CD4-positive, alpha-beta T cell treated with Interferon gamma for 1 hour (primary cell): ENCODE results near the gene RANBP17.
"Not testable (repeated sequence)": the region's sequence is repeated elsewhere in the genome, so short reads cannot be mapped to it uniquely, and the experiment has no call there.

Experiments
- DNase-seq: peaks from one replicate; pipeline ENCODE4 v3.0.0-alpha.2; 2020

The RANBP17 gene

GRCh38 chr5:170960567-170960966 lies 98.7 kb downstream of the RANBP17 start:
- DNase-seq: no peak

DNA sequence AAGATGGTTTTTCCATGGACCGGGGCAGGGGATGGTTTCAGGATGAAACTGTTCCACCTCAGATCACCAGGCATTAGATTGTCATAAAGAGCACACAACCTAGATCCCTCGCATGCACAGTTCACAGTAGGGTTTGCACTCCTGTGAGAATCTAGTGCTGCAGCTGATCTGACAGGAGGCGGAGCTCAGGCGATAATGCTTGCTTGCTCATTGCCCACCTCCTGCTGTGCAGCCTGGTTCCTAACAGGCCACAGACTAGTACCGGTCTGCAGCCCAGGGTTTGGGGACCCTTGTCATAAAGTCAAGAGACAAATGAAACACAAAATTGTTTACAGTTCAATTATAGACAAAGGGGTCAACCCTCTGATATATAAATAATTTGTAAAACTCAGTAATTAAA lies 101.7 kb downstream of the RANBP17 start:
- no peak for DNase-seq

DNA sequence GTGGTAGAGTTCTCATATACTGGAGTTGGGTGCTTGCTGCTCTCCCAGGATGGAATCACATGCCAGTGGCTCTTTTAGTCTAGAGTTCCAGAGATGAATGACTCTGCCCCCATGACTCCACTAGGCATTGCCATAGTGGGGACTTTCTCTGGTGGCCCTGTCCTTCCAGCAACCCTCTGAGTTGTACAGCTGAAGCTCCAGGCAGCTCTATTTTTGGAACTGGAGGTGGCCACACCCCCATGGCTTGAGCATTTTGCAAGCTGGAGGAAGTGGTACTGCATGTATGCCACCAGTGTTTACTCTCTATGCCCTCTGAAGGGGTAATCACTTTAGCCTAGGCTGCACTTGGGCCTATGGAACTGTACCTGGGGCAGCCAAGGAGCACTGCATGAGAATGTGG lies 112.6 kb downstream of the RANBP17 start:
- no peak for DNase-seq

GRCh38 chr5:170980261-170980660 lies 118.4 kb downstream of the RANBP17 start:
- DNase-seq: not testable (repeated sequence)

DNA sequence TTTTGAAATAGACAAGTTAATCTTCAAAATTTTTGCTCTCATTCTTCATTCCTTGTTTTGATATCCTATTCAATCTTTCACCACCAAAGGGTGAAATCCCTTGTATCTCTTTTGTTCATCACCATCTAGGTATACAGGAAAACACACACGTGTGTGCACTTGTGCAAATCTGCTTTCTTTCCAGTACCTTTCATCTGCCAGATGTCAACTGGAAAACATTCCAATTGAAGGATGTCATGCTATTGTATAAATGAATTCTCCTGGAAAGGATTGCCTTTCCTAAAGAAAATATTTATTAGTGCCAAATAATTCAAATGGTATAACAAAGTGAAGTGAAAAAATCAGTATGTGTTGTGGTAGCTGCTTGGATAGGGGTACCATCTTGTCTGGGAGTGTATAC lies 123.7 kb downstream of the RANBP17 start:
- no peak for DNase-seq

DNA sequence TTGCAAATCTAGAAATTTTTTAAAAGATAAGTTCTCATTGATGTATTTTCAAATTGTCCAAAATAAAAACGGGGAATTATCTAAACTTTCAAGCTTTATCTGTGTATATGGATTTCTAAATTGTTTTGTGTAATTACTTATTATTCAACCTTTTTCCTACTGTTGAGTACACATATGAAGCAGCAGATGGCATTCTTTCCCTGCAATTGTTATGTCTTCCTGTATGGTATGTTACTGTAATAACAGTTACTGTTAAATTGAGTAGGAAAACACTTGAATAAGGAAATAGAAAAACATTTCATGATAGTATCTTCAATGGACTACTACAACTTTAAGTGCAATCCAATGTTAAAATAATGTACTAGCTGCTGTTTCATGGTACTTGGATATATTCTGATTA lies 124.8 kb downstream of the RANBP17 start:
- no peak for DNase-seq

- no peak for DNase-seq
Measured at GRCh38 chr5:170993476-170993875, 131.7 kb downstream of the RANBP17 start.

DNA sequence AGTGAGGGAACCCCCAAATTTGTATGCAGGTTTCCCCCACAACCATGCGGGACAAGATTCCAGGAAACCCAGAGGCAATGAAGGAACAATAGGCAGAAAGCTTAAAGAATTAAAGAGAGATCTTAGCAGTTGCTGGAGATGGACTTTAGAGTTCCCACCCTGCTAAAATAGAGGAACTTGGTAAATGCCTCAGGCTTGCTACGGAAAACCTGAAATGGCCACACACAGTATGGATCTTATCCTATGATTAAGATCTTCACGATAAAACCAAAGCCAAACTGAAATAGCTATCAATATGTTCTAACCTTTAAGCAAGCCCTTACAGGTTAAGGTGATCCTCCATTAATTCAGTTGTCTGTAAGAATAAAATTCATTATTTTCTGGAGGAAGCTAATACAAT lies 148.3 kb downstream of the RANBP17 start:
- DNase-seq: no peak

DNA sequence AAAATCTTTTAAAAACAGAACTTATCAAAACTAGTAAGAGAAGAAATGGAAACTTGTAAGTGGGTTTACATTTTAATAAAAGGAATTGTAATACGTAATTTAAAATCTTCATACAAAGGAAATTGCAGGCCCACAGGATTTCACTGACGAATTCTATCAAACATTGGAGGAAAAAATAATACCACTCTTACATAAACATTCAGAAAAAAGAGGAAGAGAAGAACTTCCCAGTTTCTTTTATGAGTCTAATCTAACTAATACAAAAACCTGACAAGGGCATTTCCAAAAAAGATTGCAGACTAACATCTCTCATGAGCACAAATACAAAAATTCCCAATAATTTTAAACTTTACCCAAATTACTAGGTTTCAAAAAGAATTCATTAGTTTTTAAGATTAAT lies 149.0 kb downstream of the RANBP17 start:
- DNase-seq: no peak

DNA sequence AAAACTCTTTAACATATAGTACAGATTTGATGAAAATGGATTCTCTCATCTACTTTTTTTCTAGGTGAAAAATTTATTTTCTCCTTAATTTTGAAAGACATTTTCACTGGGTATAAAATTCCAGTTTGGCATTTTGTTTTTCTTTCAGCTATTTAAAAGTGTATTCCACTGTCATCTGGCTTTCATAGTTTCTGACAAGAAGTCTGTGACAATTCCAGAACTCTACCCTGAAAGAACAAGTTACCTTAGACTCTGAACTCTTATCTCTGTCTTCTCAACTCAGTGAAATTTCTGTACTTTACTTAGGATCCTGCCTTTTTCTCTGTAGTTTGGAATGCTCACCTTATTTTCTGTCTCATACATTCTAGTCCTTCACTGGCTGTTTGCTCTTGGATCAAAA lies 161.7 kb downstream of the RANBP17 start:
- DNase-seq: no peak

DNA sequence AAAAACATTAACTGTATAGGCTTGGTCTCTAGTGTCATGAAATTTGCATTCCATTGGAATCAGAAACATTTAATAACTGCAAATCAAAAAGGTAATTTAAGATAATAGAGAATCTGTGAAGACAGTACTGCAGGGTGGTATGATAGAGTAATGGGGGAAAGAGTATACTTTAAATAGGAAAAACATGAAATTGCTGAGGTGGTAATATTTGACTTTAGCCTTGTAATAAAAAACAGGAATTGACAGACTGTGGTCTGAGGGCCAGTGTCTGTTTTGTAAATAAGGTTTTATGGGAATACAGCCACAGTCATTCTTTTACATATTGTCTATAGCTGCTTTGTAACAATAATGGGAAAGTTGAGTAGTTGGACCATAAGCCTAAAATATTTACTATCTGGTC lies 162.3 kb downstream of the RANBP17 start:
- DNase-seq: no peak

DNA sequence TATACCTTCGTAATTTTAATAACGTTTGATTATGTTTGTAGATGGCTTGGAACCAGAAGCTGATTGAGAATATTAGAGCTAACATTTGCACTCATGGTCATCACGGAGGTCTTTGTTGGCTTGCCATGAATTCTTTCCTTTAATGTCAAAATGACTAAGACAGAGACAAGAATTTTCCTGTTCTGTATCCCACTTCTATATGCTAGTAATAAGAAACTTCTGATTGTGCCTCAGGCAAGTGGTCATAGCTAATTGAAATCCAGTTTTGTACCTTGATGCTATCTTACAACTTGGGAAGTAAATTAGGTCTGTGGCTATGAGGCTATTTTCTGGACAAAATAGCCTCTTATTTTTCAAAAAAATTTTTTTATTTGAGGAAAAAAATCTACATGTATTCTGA lies 167.6 kb downstream of the RANBP17 start:
- DNase-seq: no peak

- no peak for DNase-seq
Measured at GRCh38 chr5:171031977-171032376, 170.2 kb downstream of the RANBP17 start.

GRCh38 chr5:171032435-171032973 lies 170.7 kb downstream of the RANBP17 start:
- no peak for DNase-seq

DNA sequence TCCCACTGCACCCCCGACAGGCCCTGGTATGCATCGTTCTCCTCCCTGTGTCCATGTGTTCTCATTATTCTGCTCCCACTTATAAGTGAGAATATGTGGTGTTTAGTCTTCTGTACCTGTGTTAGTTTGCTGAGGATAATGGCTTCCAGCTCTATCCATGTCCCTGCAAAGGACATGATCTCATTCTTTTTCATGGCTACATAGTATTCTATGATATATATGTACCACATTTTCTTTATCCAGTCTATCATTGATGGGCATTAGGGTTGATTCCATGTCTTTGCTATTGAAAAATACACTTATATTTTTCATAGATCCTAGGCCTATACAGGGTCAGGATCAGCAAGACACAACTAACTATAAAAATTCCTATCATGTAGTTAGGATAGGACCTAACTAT lies 180.1 kb downstream of the RANBP17 start:
- not testable (repeated sequence) for DNase-seq

DNA sequence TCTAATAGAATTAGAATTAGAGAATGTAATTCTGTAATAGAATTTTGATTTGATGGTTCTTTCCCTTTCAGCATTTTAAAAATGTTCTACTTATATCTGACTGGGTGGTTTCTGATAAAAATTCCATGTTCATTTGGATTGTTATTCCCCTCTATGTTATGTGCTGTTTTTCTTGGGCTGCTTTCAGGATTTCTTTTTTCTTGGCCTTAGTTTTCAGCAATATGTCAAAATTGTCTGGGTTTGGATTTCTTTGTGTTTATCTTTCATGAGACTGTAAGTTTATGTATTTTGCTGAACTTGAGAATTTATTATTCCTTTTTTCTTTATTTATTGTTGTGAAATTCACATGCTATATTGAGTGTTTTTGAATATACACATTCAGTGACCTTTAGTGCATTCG lies 189.1 kb downstream of the RANBP17 start:
- DNase-seq: no peak

GRCh38 chr5:171055875-171056454 lies 194.1 kb downstream of the RANBP17 start:
- DNase-seq: no peak

DNA sequence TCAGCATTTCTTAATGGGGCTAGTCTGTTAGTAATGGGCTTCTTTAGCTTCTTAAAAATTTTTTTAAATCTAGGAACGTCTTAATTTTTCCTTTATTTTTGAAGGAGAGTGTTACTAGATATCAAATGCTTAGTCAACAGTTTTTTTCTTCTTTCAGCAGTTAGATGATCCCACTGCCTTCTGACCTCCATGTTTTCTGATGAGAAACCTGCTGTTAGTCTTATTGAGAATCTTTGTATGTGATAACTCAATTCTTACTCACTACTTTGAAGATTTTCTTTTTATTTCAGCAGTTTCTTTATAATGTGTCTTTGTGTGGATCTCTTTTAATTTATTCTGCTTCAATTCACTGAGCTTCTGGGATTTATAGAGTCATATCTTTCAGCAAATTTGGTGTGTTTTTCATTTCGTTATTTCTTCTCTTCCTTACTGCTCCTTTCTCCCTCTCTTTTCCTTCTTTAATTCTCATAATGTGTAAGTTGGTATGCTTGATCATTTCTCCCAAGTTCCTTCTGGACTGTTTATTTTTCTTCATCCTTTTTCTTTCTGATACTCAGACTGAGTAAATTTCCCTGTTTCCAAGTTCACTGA lies 205.8 kb downstream of the RANBP17 start:
- no peak for DNase-seq

GRCh38 chr5:171074747-171075146 lies 212.9 kb downstream of the RANBP17 start:
- no peak for DNase-seq

GRCh38 chr5:171080186-171080938 lies 218.5 kb downstream of the RANBP17 start:
- no peak for DNase-seq

DNA sequence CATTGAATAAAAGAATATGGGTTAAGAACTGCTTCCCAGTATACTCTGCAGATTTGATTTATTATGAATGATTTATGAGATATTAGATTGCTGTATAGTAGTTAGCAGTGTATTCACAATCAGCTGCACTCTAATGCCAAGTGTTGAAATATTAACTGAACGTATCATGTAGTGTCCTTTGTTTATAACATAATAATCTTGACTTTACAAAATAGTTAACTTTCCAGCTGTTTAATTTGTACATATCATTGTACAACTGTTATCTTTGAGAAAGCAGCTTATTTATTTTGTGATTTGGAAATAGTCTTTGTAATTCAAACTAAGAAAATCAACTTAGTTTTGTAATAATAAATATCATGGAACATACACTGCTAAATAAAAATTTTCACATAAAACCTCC lies 219.5 kb downstream of the RANBP17 start:
- DNase-seq: no peak

DNA sequence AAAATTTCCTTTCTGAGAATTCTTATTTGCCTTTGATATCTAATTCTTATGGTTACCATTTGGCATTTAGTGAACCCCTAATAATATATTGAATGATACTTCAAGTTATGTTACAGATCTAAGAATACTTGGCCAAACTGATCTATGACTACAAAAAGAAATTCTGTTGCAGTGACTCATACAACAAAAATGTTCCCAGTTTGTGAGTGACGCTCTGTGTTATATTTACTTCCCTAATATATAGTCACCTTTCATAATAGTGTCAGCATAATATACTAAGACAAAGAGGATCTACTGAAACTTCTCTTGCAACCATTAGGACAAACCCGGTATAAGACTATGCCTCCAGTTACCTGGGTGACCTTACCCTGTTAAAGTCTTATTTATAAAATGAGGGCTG lies 230.4 kb downstream of the RANBP17 start:
- no peak for DNase-seq

DNA sequence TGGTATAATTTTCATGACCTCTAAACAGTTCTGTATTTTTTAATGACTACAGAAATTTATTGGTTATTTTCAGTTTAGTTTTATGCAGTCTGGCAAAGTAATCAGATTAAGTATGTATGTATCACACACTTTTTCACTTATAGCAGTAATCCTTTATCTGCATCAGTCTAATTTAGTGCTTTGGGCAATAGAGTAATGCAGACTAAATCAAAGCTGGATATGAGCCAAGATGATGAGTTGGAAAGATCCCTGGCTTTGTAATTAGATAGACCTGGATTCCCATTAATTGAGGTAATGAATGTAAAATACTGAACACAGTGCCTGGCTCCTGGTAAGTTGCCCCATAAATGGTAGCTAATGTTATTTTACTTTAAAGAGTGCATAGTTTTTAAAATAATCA lies 231.8 kb downstream of the RANBP17 start:
- no peak for DNase-seq

GRCh38 chr5:171094356-171094755 lies 232.5 kb downstream of the RANBP17 start:
- no peak for DNase-seq
